WTC11 (cell line): Measurements from ENCODE around the gene EHMT1.

ENCODE experiments used
- ATF3 ChIP-seq: sonication (generic); formaldehyde crosslinking; conservative IDR thresholded peaks from 2 replicates; pipeline ENCODE4 v1.8.1; 2022; ENCODE audit warnings: mild to moderate bottlenecking, missing genetic modification reagents
- CBFB ChIP-seq: sonication (generic); formaldehyde crosslinking; IDR thresholded peaks from 2 replicates; pipeline ENCODE4 v1.8.1; 2022; ENCODE audit warnings: mild to moderate bottlenecking, low read depth, missing genetic modification reagents
- CREB1 ChIP-seq: sonication (generic); formaldehyde crosslinking; IDR thresholded peaks from 2 replicates; pipeline ENCODE4 v1.8.0; 2023; ENCODE audit warnings: mild to moderate bottlenecking, missing genetic modification reagents
- CREM ChIP-seq: sonication (generic); formaldehyde crosslinking; IDR thresholded peaks from 2 replicates; pipeline ENCODE4 v1.8.1; 2022; ENCODE audit warnings: mild to moderate bottlenecking, missing genetic modification reagents, moderate library complexity
- CTCF ChIP-seq: fragments of 200-600 bp; IDR thresholded peaks from 2 replicates; pipeline ENCODE4 v1.8.0; 2022; ENCODE audit warnings: antibody characterized with exemption
- ESRRA ChIP-seq: sonication (generic); formaldehyde crosslinking; IDR thresholded peaks from 2 replicates; pipeline ENCODE4 v1.8.1; 2022; ENCODE audit warnings: mild to moderate bottlenecking, missing genetic modification reagents, borderline replicate concordance
- FOXP4 ChIP-seq: sonication (generic); formaldehyde crosslinking; IDR thresholded peaks from 2 replicates; pipeline ENCODE4 v1.8.0; 2022; ENCODE audit warnings: mild to moderate bottlenecking, missing genetic modification reagents
- NR3C1 ChIP-seq: sonication (generic); formaldehyde crosslinking; conservative IDR thresholded peaks from 2 replicates; pipeline ENCODE4 v1.8.1; 2023; ENCODE audit warnings: low read depth, mild to moderate bottlenecking, missing genetic modification reagents
- RELA ChIP-seq: sonication (generic); formaldehyde crosslinking; IDR thresholded peaks from 2 replicates; pipeline ENCODE4 v1.8.1; 2022; ENCODE audit warnings: missing genetic modification reagents, mild to moderate bottlenecking, borderline replicate concordance
- SP1 ChIP-seq: sonication (generic); formaldehyde crosslinking; conservative IDR thresholded peaks from 2 replicates; pipeline ENCODE4 v1.8.1; 2022; ENCODE audit warnings: missing genetic modification reagents
- TP53 ChIP-seq: sonication (generic); formaldehyde crosslinking; IDR thresholded peaks from 2 replicates; pipeline ENCODE4 v1.8.1; 2023; ENCODE audit warnings: mild to moderate bottlenecking, missing genetic modification reagents
- USF2 ChIP-seq: sonication (generic); formaldehyde crosslinking; IDR thresholded peaks from 2 replicates; pipeline ENCODE4 v1.8.1; 2023; ENCODE audit warnings: mild to moderate bottlenecking, missing genetic modification reagents, moderate library complexity
- ZNF121 ChIP-seq: sonication (generic); formaldehyde crosslinking; IDR thresholded peaks from 2 replicates; pipeline ENCODE4 v1.8.0; 2023; ENCODE audit warnings: missing genetic modification reagents

GRCh38 chr9:137707361-137707760, 88.6 kb downstream of the EHMT1 start:
- TF ChIP-seq CTCF: no peak
- TF ChIP-seq CREM (CRISPR knock-in tag): no peak
- TF ChIP-seq NR3C1 (CRISPR knock-in tag): no peak
- no peak for TF ChIP-seq ATF3 (CRISPR knock-in tag)
- no peak for TF ChIP-seq RELA (CRISPR knock-in tag)
- no peak for TF ChIP-seq ZNF121 (CRISPR knock-in tag)
- no peak for TF ChIP-seq ESRRA (CRISPR knock-in tag)
- no peak for TF ChIP-seq SP1 (CRISPR knock-in tag)
- no peak for TF ChIP-seq CBFB
- TF ChIP-seq TP53 (CRISPR knock-in tag): no peak
- TF ChIP-seq USF2 (CRISPR knock-in tag): no peak
- TF ChIP-seq CREB1 (CRISPR knock-in tag): no peak
- no peak for TF ChIP-seq FOXP4 (CRISPR knock-in tag)
